Stimulated activated naive CD8-positive, alpha-beta T cell treated with anti-CD3 and anti-CD28 coated beads, Interleukin-15, amount 100 ng/mL, for 72 hours (primary cell): ENCODE results near the gene FFAR3.
"Not testable (repeated sequence)": the region's sequence is repeated elsewhere in the genome, so short reads cannot be mapped to it uniquely, and the experiment has no call there.

Source experiments
- ATAC-seq: fragments of 150-1000 bp; cut with Tn5 transposase; 2 replicates; pipeline ENCODE4 v1.10.0; 2021; ENCODE audit warnings: mild to moderate bottlenecking, moderate library complexity
- DNase-seq, 2 donors: peaks; one replicate each; pipeline ENCODE4 v3.0.0; 2021 to 2022
- H3K27ac Mint-ChIP-seq, 2 donors: one replicate each; pipeline ENCODE4 v1.8.0; 2022; ENCODE audit warnings: mild to moderate bottlenecking in 2 of 2, mixed read lengths in 2 of 2, moderate library complexity in 2 of 2
- H3K27me3 Mint-ChIP-seq: one replicate; pipeline ENCODE4 v1.8.0; 2022; ENCODE audit warnings: mixed read lengths
- H3K4me1 Mint-ChIP-seq: one replicate; pipeline ENCODE4 v1.8.0; 2022; ENCODE audit warnings: mild to moderate bottlenecking, mixed read lengths
- H3K4me3 Mint-ChIP-seq, 2 donors: one replicate each; pipeline ENCODE4 v1.8.0; 2022; ENCODE audit warnings: mild to moderate bottlenecking in 2 of 2, mixed read lengths in 2 of 2, moderate library complexity in 1 of 2
- H3K9me3 Mint-ChIP-seq, 2 donors: one replicate each; pipeline ENCODE4 v1.8.0; 2022; ENCODE audit warnings: mixed read lengths in 2 of 2

The FFAR3 gene

DNA sequence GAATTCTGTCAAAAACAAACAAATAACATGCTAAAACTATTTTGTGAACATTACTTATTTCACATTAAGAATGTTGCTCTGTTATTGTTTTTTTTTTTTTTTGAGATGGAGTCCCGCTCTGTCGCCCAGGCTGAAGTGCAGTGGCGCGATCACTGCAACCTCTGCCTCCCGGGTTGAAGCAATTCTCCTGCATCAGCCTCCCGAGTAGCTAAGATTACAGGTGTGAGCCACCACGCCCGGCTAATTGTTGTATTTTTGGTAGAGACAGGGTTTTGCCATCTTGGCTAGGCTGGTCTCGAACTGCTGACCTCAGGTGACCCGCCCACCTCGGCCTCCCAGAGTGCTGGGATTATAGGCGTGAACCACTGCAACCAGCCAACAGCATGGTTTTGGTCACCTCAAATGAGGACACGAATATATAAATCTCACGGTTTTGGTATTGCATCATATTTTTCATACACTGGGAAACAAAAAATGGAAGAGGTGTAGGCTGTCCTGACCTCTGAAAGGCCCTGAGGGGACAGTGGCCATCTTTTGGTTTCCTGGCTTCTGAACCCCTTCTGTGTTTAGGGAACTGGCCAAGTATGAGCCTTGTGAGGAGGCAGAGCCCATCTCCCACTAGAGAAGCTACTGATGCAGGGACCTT is 38.1 kb downstream of the FFAR3 start:
- ATAC-seq, result no peak
- Mint-ChIP-seq H3K9me3 (no peaks in the 10 kb centered on the region), H3K4me1 (no peaks in the 10 kb centered on the region)

GRCh38 chr19:35397064-35397463 is 38.8 kb downstream of the FFAR3 start:
- no peak for ATAC-seq
- no peaks in the 10 kb centered on the region for H3K27me3 Mint-ChIP-seq
- H3K4me1 Mint-ChIP-seq, result no peaks in the 10 kb centered on the region

More for the DNA sequence above, 38.1 kb downstream of the FFAR3 start:
- Mint-ChIP-seq H3K27ac (no peak overlapping the region), H3K27me3 (no peaks in the 10 kb centered on the region), H3K4me3 (no peak overlapping the region)
- no peak for DNase-seq

DNA sequence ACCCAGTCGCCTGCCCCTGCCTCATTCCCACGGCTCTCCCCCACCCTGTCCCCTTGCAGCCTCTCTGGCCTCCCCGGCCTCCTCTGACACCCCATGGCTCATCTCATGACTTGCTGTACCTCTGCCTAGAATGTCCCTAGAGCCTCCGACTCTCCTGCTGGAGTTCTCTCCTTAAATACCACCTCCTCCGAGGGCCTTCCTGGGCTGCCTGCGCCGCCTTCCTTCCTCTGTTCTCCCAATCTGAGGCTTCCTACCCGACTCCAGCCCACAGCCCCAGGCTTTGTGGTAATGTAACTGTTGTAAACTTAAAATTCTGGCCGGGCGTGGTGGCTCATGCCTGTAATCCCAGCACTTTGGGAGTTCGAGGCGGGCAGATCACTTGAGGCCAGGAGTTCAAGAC is 40.3 kb downstream of the FFAR3 start:
- ATAC-seq (no peak), DNase-seq (no peak)
- no peak overlapping the region for H3K4me3 Mint-ChIP-seq
- no peaks in the 10 kb centered on the region for H3K9me3 Mint-ChIP-seq
- no peaks in the 10 kb centered on the region for H3K4me1 Mint-ChIP-seq
- H3K27me3 Mint-ChIP-seq, result no peaks in the 10 kb centered on the region
- no peak overlapping the region for H3K27ac Mint-ChIP-seq

More at GRCh38 chr19:35397064-35397463, 38.8 kb downstream of the FFAR3 start:
- no peak for DNase-seq
- Mint-ChIP-seq H3K27ac (no peak overlapping the region), H3K9me3 (no peaks in the 10 kb centered on the region), H3K4me3 (no peak overlapping the region)

- H3K4me1 Mint-ChIP-seq, result no peaks in the 10 kb centered on the region
- H3K4me3 Mint-ChIP-seq, result no peak overlapping the region
- ATAC-seq (no peak), DNase-seq (no peak)
- no peaks in the 10 kb centered on the region for H3K27me3 Mint-ChIP-seq
- H3K9me3 Mint-ChIP-seq, result no peaks in the 10 kb centered on the region
- H3K27ac Mint-ChIP-seq, result no peak overlapping the region
Measured at GRCh38 chr19:35399231-35399630, 41.0 kb downstream of the FFAR3 start.

DNA sequence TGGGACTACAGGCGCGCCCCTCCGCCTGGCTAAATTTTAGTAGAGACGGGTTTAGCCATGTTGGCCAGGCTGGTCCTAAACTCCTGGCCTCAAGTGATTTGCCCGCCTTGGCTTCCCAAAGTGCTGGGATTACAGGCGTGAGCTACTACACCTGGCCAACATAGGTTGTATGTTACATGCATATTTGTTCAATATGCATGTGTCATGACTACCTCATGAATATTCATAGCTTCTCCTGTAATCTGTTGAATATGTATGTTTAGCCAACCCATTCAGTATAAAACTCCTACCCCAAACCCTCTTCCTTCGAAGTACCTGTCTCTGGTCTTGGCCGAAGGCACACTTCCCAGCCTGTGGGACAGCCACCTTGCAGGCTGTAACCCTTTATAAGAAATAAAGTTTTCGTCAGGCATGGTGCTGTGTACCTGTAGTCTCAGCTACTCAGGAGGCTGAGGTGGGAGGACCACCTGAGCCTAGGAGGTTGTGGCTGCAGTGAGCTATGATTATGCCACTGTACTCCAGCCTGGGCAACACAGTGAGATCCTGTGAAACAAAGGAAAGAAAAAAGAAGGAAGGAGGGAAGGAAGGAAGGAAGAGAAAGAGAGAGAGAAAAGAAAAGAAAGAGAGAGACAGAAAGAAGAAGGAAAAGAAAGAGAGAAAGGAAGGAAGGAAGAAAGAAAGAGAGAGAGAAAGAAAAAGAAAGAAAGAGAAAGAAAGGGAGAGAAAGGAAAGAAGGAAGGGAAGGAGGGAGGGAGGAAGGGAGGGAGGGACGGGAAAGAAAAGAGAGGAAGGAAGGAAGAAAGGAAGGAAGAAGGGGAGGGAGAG is 41.9 kb downstream of the FFAR3 start:
- H3K4me1 Mint-ChIP-seq, result peaks cover 3% of the 10 kb centered on the region
- no peak overlapping the region for H3K4me3 Mint-ChIP-seq
- no peaks in the 10 kb centered on the region for H3K9me3 Mint-ChIP-seq
- DNase-seq (no peak), ATAC-seq (no peak)
- H3K27me3 Mint-ChIP-seq, result no peaks in the 10 kb centered on the region
- no peak overlapping the region for H3K27ac Mint-ChIP-seq

- Mint-ChIP-seq H3K4me3 (no peak overlapping the region), H3K9me3 (no peaks in the 10 kb centered on the region), H3K27ac (no peak overlapping the region), H3K27me3 (no peaks in the 10 kb centered on the region), H3K4me1 (peaks cover 5% of the 10 kb centered on the region)
- DNase-seq (no peak), ATAC-seq (no peak)
Measured at GRCh38 chr19:35400773-35401100, 42.5 kb downstream of the FFAR3 start.

- not testable (repeated sequence) for DNase-seq, H3K27me3 Mint-ChIP-seq, H3K4me3 Mint-ChIP-seq, H3K9me3 Mint-ChIP-seq, H3K27ac Mint-ChIP-seq, ATAC-seq, H3K4me1 Mint-ChIP-seq
Measured at GRCh38 chr19:35401416-35401815, 43.2 kb downstream of the FFAR3 start.

DNA sequence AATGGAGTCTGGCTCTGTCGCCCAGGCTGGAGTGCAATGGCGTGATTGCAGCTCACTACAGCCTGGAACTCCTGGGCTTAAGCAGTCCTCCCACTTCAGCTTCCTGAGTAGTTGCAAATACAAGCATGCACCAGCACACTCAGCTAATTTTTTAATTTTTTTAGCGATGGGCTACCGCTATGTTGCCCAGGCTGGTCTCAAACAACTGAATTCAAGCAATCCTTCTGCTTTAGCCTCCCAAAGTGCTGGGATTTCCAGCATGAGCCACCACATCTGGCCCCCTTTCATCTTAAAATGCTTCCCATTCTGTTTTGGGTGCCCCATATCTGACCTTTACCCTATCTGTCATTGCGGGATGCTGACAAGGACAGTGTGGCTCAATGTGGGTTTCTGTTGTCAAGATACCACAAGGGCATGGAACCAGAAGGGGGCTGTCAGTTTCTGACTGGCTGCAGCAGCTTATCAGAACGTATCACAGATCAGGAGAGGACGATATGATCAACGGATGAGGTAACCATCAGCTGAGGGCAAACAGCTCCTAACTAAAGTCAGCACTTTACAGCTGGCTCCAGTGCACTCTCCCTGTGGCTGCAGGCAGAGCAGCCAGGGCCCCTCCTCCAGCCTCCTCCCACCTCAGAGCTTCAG is 45.0 kb downstream of the FFAR3 start:
- no peak for DNase-seq
- no peaks in the 10 kb centered on the region for H3K9me3 Mint-ChIP-seq
- no peak for ATAC-seq
- H3K27ac Mint-ChIP-seq, result no peak overlapping the region
- no peaks in the 10 kb centered on the region for H3K27me3 Mint-ChIP-seq
- H3K4me1 Mint-ChIP-seq, result peaks cover 5% of the 10 kb centered on the region
- H3K4me3 Mint-ChIP-seq, result no peak overlapping the region

- peak; percentile 98 for ATAC-seq
- DNase-seq, result peak in 1 of 2 donors; percentile 66
- Mint-ChIP-seq H3K27ac (peak overlapping the region in 1 of 2 donors; percentile 87), H3K4me1 (peaks cover 5% of the 10 kb centered on the region), H3K9me3 (no peaks in the 10 kb centered on the region), H3K27me3 (peaks cover 15% of the 10 kb centered on the region), H3K4me3 (peak overlapping the region in 1 of 2 donors; percentile 32)
Measured at GRCh38 chr19:35404879-35405622, 46.8 kb downstream of the FFAR3 start.

DNA sequence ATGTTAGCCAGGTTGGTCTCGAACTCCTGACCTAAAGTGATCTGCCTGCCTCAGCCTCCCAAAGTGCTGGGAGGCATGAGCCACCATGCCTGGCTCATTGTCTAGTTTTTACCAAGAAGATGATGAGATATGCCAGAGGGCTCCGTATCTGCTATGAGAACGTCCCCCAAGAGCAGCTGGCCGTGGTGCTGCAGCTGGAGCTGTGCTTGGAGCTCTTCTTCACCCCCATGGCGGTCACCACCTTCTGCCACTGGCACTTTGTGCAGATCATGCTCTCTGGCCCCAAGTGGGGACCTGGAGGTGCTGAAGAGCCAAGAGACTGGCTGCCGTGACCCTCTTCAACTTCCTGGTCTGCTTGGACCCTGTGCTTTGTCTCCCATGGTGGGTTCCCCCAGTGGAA is 49.4 kb downstream of the FFAR3 start:
- Mint-ChIP-seq H3K9me3 (no peaks in the 10 kb centered on the region), H3K27me3 (peaks cover 28% of the 10 kb centered on the region), H3K27ac (no peak overlapping the region), H3K4me1 (peaks cover 5% of the 10 kb centered on the region), H3K4me3 (no peak overlapping the region)
- DNase-seq, result no peak
- no peak for ATAC-seq

DNA sequence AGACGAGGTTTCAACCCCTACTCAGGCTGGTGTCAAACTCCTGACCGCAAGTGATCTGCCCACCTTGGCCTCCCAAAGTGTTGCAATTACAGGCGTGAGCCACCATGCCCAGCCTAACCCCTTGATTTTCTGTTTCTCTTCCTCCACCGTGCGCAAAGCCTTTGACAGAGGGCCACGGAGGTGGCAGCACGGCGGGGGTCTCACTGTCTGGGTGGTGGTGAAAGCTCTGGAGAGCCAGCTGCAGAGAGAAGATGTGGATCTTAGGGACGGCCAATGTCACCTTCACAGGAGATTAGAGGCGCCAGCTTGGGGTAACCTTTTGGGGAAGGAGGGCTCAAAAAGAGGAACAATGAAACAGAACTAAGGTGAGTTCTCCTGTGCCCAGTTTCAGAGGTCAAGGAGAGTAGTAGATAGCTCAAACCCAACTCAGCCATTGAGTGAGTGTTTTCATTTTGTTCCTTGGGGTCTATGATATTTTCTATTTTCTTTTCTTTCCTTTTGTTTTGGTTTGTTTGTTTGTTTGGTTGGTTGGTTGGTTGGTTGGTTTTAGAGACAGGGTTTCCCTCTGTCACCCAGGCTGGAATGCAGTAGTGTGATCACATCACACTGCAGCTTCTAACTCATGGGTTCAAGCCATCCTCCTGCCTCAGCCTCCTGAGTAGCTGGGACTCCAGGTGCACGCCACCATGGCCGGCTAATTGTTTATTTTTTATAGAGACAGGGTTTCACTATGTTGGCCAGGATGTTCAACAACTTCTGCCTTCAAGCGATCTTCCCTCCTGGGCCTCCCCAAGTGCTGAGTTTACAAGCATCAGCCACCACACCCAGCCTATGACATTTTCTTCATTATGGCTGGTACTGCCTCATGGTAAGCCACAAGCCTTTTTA is 50.3 kb downstream of the FFAR3 start:
- Mint-ChIP-seq H3K27ac (no peak overlapping the region), H3K9me3 (no peaks in the 10 kb centered on the region), H3K27me3 (peaks cover 28% of the 10 kb centered on the region), H3K4me1 (peaks cover 5% of the 10 kb centered on the region), H3K4me3 (no peak overlapping the region)
- no peak for ATAC-seq
- no peak for DNase-seq

GRCh38 chr19:35409191-35409590 is 50.9 kb downstream of the FFAR3 start:
- peaks cover 5% of the 10 kb centered on the region for H3K4me1 Mint-ChIP-seq
- DNase-seq, result no peak
- no peak overlapping the region for H3K27ac Mint-ChIP-seq
- H3K9me3 Mint-ChIP-seq, result no peaks in the 10 kb centered on the region
- no peak overlapping the region for H3K4me3 Mint-ChIP-seq
- peaks cover 28% of the 10 kb centered on the region for H3K27me3 Mint-ChIP-seq
- no peak for ATAC-seq
